Measurements from ENCODE around the gene NELFE.
"Not testable (repeated sequence)": the region's sequence is repeated elsewhere in the genome, so short reads cannot be mapped to it uniquely, and the experiment has no call there.

NELFE gene

GRCh38 chr6:31911826-31912585 is 46.8 kb downstream of the NELFE start:
- DNase-seq, result no peak

- DNase-seq, result not testable (repeated sequence)
Measured at GRCh38 chr6:31909298-31909697, 49.5 kb downstream of the NELFE start.

- peak; percentile 64 to 68 for DNase-seq
Measured at GRCh38 chr6:31908791-31909190, 50.0 kb downstream of the NELFE start.

- DNase-seq, result not testable (repeated sequence)
Measured at GRCh38 chr6:31908255-31908654, 50.5 kb downstream of the NELFE start.

GRCh38 chr6:31907158-31907813 is 51.5 kb downstream of the NELFE start:
- peak; percentile 84 to 94 for DNase-seq

- not testable (repeated sequence) for DNase-seq
Measured at GRCh38 chr6:31906727-31907126, 52.0 kb downstream of the NELFE start.

- no peak for DNase-seq
Measured at GRCh38 chr6:31906122-31906521, 52.6 kb downstream of the NELFE start.

GRCh38 chr6:31905041-31905440 is 53.7 kb downstream of the NELFE start:
- DNase-seq, result no peak

GRCh38 chr6:31903957-31904356 is 54.8 kb downstream of the NELFE start:
- no peak for DNase-seq
